H1 (cell line): ENCODE data around the gene ALS2CL. TPM values are rescaled to one million over a fixed set of nuclear protein-coding genes. Genes with fewer than 3 reads are reported as not detected.

Experiments used
- CTCF ChIA-PET: fragments of 300-600 bp; sonication (Branson Sonifier 250); formaldehyde crosslinking; loops from one replicate; lab custom pipeline; 2021; ENCODE audit not compliant: partially characterized antibody; lab: Charles Lee
- POLR2A ChIA-PET: fragments of 300-600 bp; sonication (Branson Sonifier 250); formaldehyde crosslinking; loops from one replicate; lab custom pipeline; 2021; ENCODE audit warnings: inconsistent platforms; ENCODE audit not compliant: partially characterized antibody; lab: Charles Lee
- DNase-seq, 2 experiments: peaks; one replicate each; pipeline versions ENCODE4 v3.0.0 to v3.0.0-alpha.2; 2010 to 2022; ENCODE audit warnings: low spot score in 2 of 2, low read depth in 1 of 2, mixed read lengths in 1 of 2
- FAIRE-seq: peaks from 2 replicates; lab custom pipeline; 2011; peaks lifted over from hg19 to GRCh38; lab: Jason Lieb, UNC
- H2AFZ ChIP-seq: 2 replicates; pipeline ENCODE4 v1.8.1; 2012; ENCODE audit warnings: low read length, inconsistent platforms
- H2AK5ac ChIP-seq: 2 replicates; pipeline ENCODE4 v1.6.1; 2013; ENCODE audit warnings: low read depth, low read length
- H2BK120ac ChIP-seq: replicated peaks from 2 replicates; pipeline ENCODE3; 2013; ENCODE audit warnings: low read depth, low read length, inconsistent platforms
- H2BK12ac ChIP-seq: 2 replicates; pipeline ENCODE4 v1.6.1; 2013; ENCODE audit warnings: low read depth, low read length
- H2BK15ac ChIP-seq: 2 replicates; pipeline ENCODE4 v1.6.1; 2013; ENCODE audit warnings: low read length
- H2BK20ac ChIP-seq: 2 replicates; pipeline ENCODE4 v1.6.1; 2013; ENCODE audit warnings: low read length
- H2BK5ac ChIP-seq: 2 replicates; pipeline ENCODE4 v1.6.1; 2013; ENCODE audit warnings: low read depth, low read length
- H3K14ac ChIP-seq: 2 replicates; pipeline ENCODE4 v1.6.1; 2013; ENCODE audit warnings: inconsistent platforms; ENCODE audit not compliant: insufficient read length
- H3K18ac ChIP-seq: 2 replicates; pipeline ENCODE4 v1.6.1; 2013; ENCODE audit warnings: low read length; ENCODE audit errors: extremely low read depth
- H3K23ac ChIP-seq: 2 replicates; pipeline ENCODE4 v1.6.1; 2013; ENCODE audit warnings: inconsistent platforms; ENCODE audit not compliant: insufficient read length
- H3K23me2 ChIP-seq: 2 replicates; pipeline ENCODE4 v1.6.1; 2013; ENCODE audit warnings: low read depth, low read length
- H3K27ac ChIP-seq: 2 replicates; pipeline ENCODE4 v1.6.1; 2011; ENCODE audit warnings: low read depth, low read length, inconsistent platforms
- H3K27me3 ChIP-seq, 4 experiments: replicated peaks in 1 of 4; 1 replicate in 1 of 4; 2 replicates in 3 of 4; pipeline versions ENCODE4 v1.6.1 to v1.8.1; 2011 to 2013; ENCODE audit warnings: low read length in 3 of 4, mild to moderate bottlenecking in 3 of 4, inconsistent platforms in 2 of 4, mixed read lengths in 2 of 4, moderate library complexity in 1 of 4; ENCODE audit not compliant: control insufficient read depth in 3 of 4, insufficient read depth in 3 of 4; ENCODE audit errors: extremely low read depth in 1 of 4
- H3K36me3 ChIP-seq, 4 experiments: 2 replicates each; pipeline versions ENCODE4 v1.6.1 to v1.8.1; 2011 to 2013; ENCODE audit warnings: mild to moderate bottlenecking in 4 of 4, low read length in 3 of 4, moderate library complexity in 2 of 4, control low read depth in 1 of 4, inconsistent platforms in 1 of 4; ENCODE audit not compliant: insufficient read depth in 4 of 4, control insufficient read depth in 2 of 4
- H3K4ac ChIP-seq: replicated peaks from 2 replicates; pipeline ENCODE3; 2013; ENCODE audit warnings: low read length, low read depth, mixed read lengths, inconsistent platforms; ENCODE audit not compliant: insufficient read length
- H3K4me1 ChIP-seq, 4 experiments: replicated peaks in 1 of 4; 1 replicate in 1 of 4; 2 replicates in 3 of 4; pipeline versions ENCODE4 v1.6.1 to v1.8.1; 2011 to 2013; ENCODE audit warnings: low read length in 3 of 4, inconsistent platforms in 2 of 4, mixed read lengths in 1 of 4; ENCODE audit not compliant: insufficient read depth in 4 of 4, control insufficient read depth in 3 of 4
- H3K4me2 ChIP-seq, 2 experiments: 2 replicates each; pipeline versions ENCODE4 v1.6.1 to v1.8.1; 2011 to 2013; ENCODE audit warnings: low read depth in 2 of 2, low read length in 2 of 2, control low read depth in 1 of 2, inconsistent platforms in 1 of 2, mild to moderate bottlenecking in 1 of 2; ENCODE audit not compliant: insufficient read depth in 1 of 2
- H3K4me3 ChIP-seq, 4 experiments: fragments of 200-600, 300-600 bp in 1 of 4; sonication (generic), shearing (Covaris generic), sonication (Bioruptor Twin) in 1 of 4; 2 replicates each; pipeline versions ENCODE4 v1.5.1 to v1.8.1; 2011 to 2016; ENCODE audit warnings: low read length in 4 of 4, low read depth in 3 of 4, control low read depth in 2 of 4, inconsistent platforms in 2 of 4, mild to moderate bottlenecking in 2 of 4, mixed read lengths in 1 of 4, moderate library complexity in 1 of 4; ENCODE audit not compliant: insufficient read depth in 2 of 4; ENCODE audit errors: extremely low read depth in 1 of 4
- H3K56ac ChIP-seq: replicated peaks from 2 replicates; pipeline ENCODE3; 2013; ENCODE audit warnings: low read depth, mild to moderate bottlenecking, mixed read lengths, low read length, inconsistent platforms; ENCODE audit not compliant: insufficient read length
- H3K79me1 ChIP-seq: 2 replicates; pipeline ENCODE4 v1.6.1; 2013; ENCODE audit warnings: low read depth, low read length, control low read depth
- H3K79me2 ChIP-seq, 2 experiments: 2 replicates each; pipeline versions ENCODE4 v1.6.1 to v1.8.1; 2012 to 2013; ENCODE audit warnings: low read length in 2 of 2, mild to moderate bottlenecking in 2 of 2, inconsistent platforms in 1 of 2; ENCODE audit not compliant: insufficient read depth in 2 of 2, control insufficient read depth in 1 of 2
- H3K9ac ChIP-seq, 4 experiments: replicated peaks in 1 of 4; 1 replicate in 1 of 4; 2 replicates in 3 of 4; pipeline versions ENCODE4 v1.6.1 to v1.8.1; 2011 to 2013; ENCODE audit warnings: low read depth in 3 of 4, low read length in 3 of 4, control low read depth in 2 of 4, mild to moderate bottlenecking in 2 of 4, moderate library complexity in 2 of 4, inconsistent platforms in 1 of 4; ENCODE audit errors: extremely low read depth in 1 of 4
- H3K9me3 ChIP-seq, 2 experiments: 2 replicates each; pipeline versions ENCODE4 v1.6.1 to v1.8.1; 2012 to 2013; ENCODE audit warnings: mild to moderate bottlenecking in 2 of 2, moderate library complexity in 2 of 2, control low read depth in 1 of 2, inconsistent platforms in 1 of 2, low read depth in 1 of 2, low read length in 1 of 2, mixed read lengths in 1 of 2; ENCODE audit not compliant: insufficient read depth in 2 of 2
- H4K20me1 ChIP-seq, 2 experiments: replicated peaks in 1 of 2; 2 replicates each; pipeline versions ENCODE3 to v1.8.1; 2011 to 2013; ENCODE audit warnings: inconsistent platforms in 2 of 2, low read length in 2 of 2, mild to moderate bottlenecking in 1 of 2; ENCODE audit not compliant: insufficient read depth in 2 of 2, control insufficient read depth in 1 of 2
- H4K5ac ChIP-seq: 2 replicates; pipeline ENCODE4 v1.6.1; 2013; ENCODE audit warnings: low read length, low read depth, mixed read lengths, inconsistent platforms; ENCODE audit not compliant: insufficient read length
- H4K8ac ChIP-seq: 2 replicates; pipeline ENCODE4 v1.8.0; 2013; ENCODE audit warnings: mild to moderate bottlenecking, moderate library complexity, low read length, inconsistent platforms; ENCODE audit not compliant: insufficient read depth; ENCODE audit errors: extremely low read depth
- H4K91ac ChIP-seq: replicated peaks from 2 replicates; pipeline ENCODE3; 2013; ENCODE audit warnings: low read length, mixed read lengths, inconsistent platforms; ENCODE audit not compliant: insufficient read length
- ATF2 ChIP-seq: IDR thresholded peaks from 2 replicates; pipeline ENCODE4 v1.6.1; 2012; ENCODE audit warnings: low read length, inconsistent platforms
- BRCA1 ChIP-seq: IDR thresholded peaks from 2 replicates; pipeline ENCODE4 v1.6.1; 2012; ENCODE audit warnings: low read depth, low read length, improper control_type of control experiment
- CREB1 ChIP-seq: IDR thresholded peaks from 2 replicates; pipeline ENCODE4 v1.6.1; 2012; ENCODE audit warnings: inconsistent platforms
- FOSL1 ChIP-seq: IDR thresholded peaks from 2 replicates; pipeline ENCODE4 v1.6.1; 2011; ENCODE audit warnings: mild to moderate bottlenecking, low read depth, low read length, moderate library complexity; ENCODE audit not compliant: insufficient read depth
- JUN ChIP-seq: IDR thresholded peaks from 2 replicates; pipeline ENCODE4 v1.6.1; 2011; ENCODE audit warnings: low read depth, mild to moderate bottlenecking, improper control_type of control experiment, low read length
- RXRA ChIP-seq: IDR thresholded peaks from 2 replicates; pipeline ENCODE4 v1.6.1; 2011; ENCODE audit warnings: low read depth, mild to moderate bottlenecking, low read length, moderate library complexity; ENCODE audit not compliant: insufficient read depth
- SUZ12 ChIP-seq: fragments of 200-600 bp; sonication (generic); IDR thresholded peaks from 2 replicates; pipeline ENCODE4 v1.6.1; 2012; ENCODE audit warnings: mild to moderate bottlenecking, inconsistent platforms, low read length, moderate library complexity, mixed read lengths
- TCF12 ChIP-seq: IDR thresholded peaks from 2 replicates; pipeline ENCODE4 v1.6.1; 2011; ENCODE audit warnings: low read depth, mild to moderate bottlenecking, low read length
- WGBS, 2 experiments: shearing (Covaris generic) in 1 of 2; methylation state at CpG; one replicate each; pipeline versions ENCODE4 v1.1.6 to v1.1.7; 2013 to 2015; ENCODE audit warnings: low lambda C conversion rate in 2 of 2, mixed read lengths in 2 of 2, inconsistent platforms in 1 of 2, low coverage in 1 of 2, missing lambda C conversion rate in 1 of 2; ENCODE audit not compliant: insufficient replicate concordance in 2 of 2, insufficient coverage in 1 of 2, insufficient read length in 1 of 2; ENCODE audit errors: extremely low coverage in 1 of 2, missing lambda C conversion rate in 1 of 2; 5-methylcytosine and 5-hydroxymethylcytosine counted together
- polyA plus RNA-seq, 7 experiments: library from polyadenylated mRNA; depleted of rRNA in 3 of 7; stranded (reverse) in 5 of 7; unstranded in 2 of 7; fragments of >200 nt in 5 of 7; fragments of 200-250 nt in 2 of 7; gene quantifications; 1 replicate in 5 of 7; 2 replicates in 1 of 7; 4 replicates in 1 of 7; pipeline versions ENCODE4 v1.2.1 to v1.2.3, GENCODE V29; 2011 to 2013; ENCODE audit warnings: missing spikeins in 2 of 7, mixed read lengths in 2 of 7
- total RNA-seq: library from RNA; stranded (reverse); fragmentation: NEBNext Ultra II Directional; extraction: Animal tissue kit (Norgen Biotek cat#: 25700); gene quantifications from 2 replicates; pipeline ENCODE4 v1.2.1, GENCODE V29; 2021

ALS2CL gene
- total and polyA plus RNA-seq, 2 of the 8 experiments (the other 6 are each of a cell fraction or from before 2014, with no cell fraction given): 4.8 to 5.4 TPM

GRCh38 chr3:46690798-46691197 lies 2.7 kb downstream of the ALS2CL start:
- POLR2A ChIA-PET: no interaction called here

More at GRCh38 chr3:46690798-46691197, 2.7 kb downstream of the ALS2CL start:
- peaks cover 0 to 24% (median 19%) of the 10 kb centered on the region in 4 experiments; a peak in 6 of 7 replicates for H3K4me1 ChIP-seq
- no peak overlapping the region for H3K4me2 ChIP-seq
- no peak overlapping the region for H2BK15ac ChIP-seq
- H3K23me2 ChIP-seq: peaks cover 6% of the 10 kb centered on the region; the same call in 1 of the 2 replicates
- H4K91ac ChIP-seq: no peak overlapping the region
- no peak overlapping the region for H3K14ac ChIP-seq
- no peak overlapping the region for H2AFZ ChIP-seq
- no peak overlapping the region for H3K23ac ChIP-seq
- H3K79me2 ChIP-seq: no peaks in the 10 kb centered on the region
- H3K4ac ChIP-seq: no peak overlapping the region
- H3K18ac ChIP-seq: no peak overlapping the region
- TF ChIP-seq TCF12 (no peak), CREB1 (no peak), SUZ12 (no peak), RXRA (no peak), JUN (no peak), FOSL1 (no peak), BRCA1 (no peak), ATF2 (no peak)
- no peaks in the 10 kb centered on the region for H3K36me3 ChIP-seq
- H2BK12ac ChIP-seq: no peak overlapping the region
- FAIRE-seq (no peak), DNase-seq (no peak)
- H3K9ac ChIP-seq: no peak overlapping the region
- no peak overlapping the region for H4K8ac ChIP-seq
- no peak overlapping the region for H3K27ac ChIP-seq
- 85% methylated on average over 4 of the region's 5 CpGs; no CpG with 5 or more reads in 1 of the 2 experiments for WGBS, 2 experiments
- no peak overlapping the region for H2AK5ac ChIP-seq
- H3K79me1 ChIP-seq: no peaks in the 10 kb centered on the region
- H4K20me1 ChIP-seq: peaks cover under 1 to 5% of the 10 kb centered on the region in 2 experiments
- H3K9me3 ChIP-seq: no peaks in the 10 kb centered on the region
- no peak overlapping the region for H3K4me3 ChIP-seq
- no peak overlapping the region for H2BK120ac ChIP-seq
- no peak overlapping the region for H3K56ac ChIP-seq
- CTCF ChIA-PET: interaction anchor here (0.5 to 1.9 kb wide), 6 partner anchors 17 to 205 kb away, joined by 3 to 7 read pairs (median 4); no protein-coding TSS in a partner anchor
- no peak overlapping the region for H4K5ac ChIP-seq
- H2BK5ac ChIP-seq: no peak overlapping the region
- H3K27me3 ChIP-seq: peaks cover 2 to 31% (median 19%) of the 10 kb centered on the region in 4 experiments
- H2BK20ac ChIP-seq: no peak overlapping the region
